Measurements from ENCODE around the gene APC.

APC gene

GRCh38 chr5:112693301-112693700 is 44.4 kb upstream of the APC start:
- TF ChIP-seq, protein P1, sequence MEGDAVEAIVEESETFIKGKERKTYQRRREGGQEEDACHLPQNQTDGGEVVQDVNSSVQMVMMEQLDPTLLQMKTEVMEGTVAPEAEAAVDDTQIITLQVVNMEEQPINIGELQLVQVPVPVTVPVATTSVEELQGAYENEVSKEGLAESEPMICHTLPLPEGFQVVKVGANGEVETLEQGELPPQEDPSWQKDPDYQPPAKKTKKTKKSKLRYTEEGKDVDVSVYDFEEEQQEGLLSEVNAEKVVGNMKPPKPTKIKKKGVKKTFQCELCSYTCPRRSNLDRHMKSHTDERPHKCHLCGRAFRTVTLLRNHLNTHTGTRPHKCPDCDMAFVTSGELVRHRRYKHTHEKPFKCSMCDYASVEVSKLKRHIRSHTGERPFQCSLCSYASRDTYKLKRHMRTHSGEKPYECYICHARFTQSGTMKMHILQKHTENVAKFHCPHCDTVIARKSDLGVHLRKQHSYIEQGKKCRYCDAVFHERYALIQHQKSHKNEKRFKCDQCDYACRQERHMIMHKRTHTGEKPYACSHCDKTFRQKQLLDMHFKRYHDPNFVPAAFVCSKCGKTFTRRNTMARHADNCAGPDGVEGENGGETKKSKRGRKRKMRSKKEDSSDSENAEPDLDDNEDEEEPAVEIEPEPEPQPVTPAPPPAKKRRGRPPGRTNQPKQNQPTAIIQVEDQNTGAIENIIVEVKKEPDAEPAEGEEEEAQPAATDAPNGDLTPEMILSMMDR (IDR thresholded peaks at IDR 0.05; ENCODE audit: borderline replicate concordance, insufficient read depth, low read depth, low read length): no peak
- H3K4me3 ChIP-seq (ENCODE audit: low read depth, low read length): no peak overlapping the region

DNA sequence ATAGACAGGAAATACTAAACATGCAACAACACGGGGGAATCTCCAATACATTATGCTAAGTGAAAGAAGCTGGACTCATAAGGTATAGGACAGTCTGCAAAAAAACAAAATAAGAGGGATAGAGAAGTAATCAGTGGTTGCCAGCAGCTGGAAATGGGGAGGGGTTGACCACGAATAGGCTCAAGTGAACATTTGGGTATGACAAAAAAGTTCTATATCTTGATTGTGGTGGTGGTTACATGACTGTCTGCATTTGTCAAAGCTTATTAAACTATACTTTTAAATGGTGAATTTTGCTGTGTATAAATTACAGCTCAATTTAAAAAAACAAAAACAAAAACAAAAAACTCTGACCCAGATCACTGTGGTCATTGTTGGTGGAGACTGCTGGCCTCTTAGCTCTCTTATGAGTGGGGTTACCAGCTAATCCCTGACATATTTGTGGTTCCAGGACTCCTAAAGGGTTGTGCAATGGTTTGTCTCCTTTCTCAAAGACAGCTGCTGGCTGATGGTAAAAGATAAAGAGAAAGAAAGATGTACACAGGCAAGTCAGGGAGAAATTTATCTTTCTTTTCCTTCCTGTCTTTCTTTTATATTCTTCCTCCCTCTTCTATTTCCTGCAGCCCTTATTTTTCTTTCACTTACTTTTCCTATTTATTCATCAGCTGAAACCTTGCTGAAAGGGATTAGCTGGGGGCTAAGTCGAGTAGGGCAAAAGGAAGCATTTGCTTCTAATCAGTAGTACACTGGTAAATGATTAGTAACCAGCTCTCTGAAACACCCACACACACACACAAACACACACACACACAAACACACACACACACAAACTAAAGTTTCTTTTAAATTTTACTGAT is 42.6 kb upstream of the APC start:
- TF ChIP-seq, protein P1 (IDR thresholded peaks at IDR 0.05; ENCODE audit: borderline replicate concordance, insufficient read depth, low read depth, low read length): no peak
- H3K4me3 ChIP-seq (ENCODE audit: low read depth, low read length): no peak overlapping the region

- TF ChIP-seq, protein P1 (IDR thresholded peaks at IDR 0.05; ENCODE audit: borderline replicate concordance, insufficient read depth, low read depth, low read length): no peak
- H3K4me3 ChIP-seq (ENCODE audit: low read depth, low read length): no peak overlapping the region
These were observed 40.9 kb upstream of the APC start for GRCh38 chr5:112696786-112697185.

GRCh38 chr5:112697322-112697721 is 40.4 kb upstream of the APC start:
- H3K4me3 ChIP-seq (ENCODE audit: low read depth, low read length): no peak overlapping the region
- TF ChIP-seq, protein P1 (IDR thresholded peaks at IDR 0.05; ENCODE audit: borderline replicate concordance, insufficient read depth, low read depth, low read length): no peak

GRCh38 chr5:112697833-112698232 is 39.9 kb upstream of the APC start:
- H3K4me3 ChIP-seq (ENCODE audit: low read depth, low read length): no peak overlapping the region
- TF ChIP-seq, protein P1 (IDR thresholded peaks at IDR 0.05; ENCODE audit: borderline replicate concordance, insufficient read depth, low read depth, low read length): no peak

GRCh38 chr5:112703866-112704820 is 33.5 kb upstream of the APC start:
- no peak overlapping the region for H3K4me3 ChIP-seq (ENCODE audit: low read depth, low read length)
- TF ChIP-seq, protein P1 (IDR thresholded peaks at IDR 0.05; ENCODE audit: borderline replicate concordance, insufficient read depth, low read depth, low read length): no peak

Measured in GM12875 (cell line).